Trophoblast cell (in vitro differentiated cells and primary cell): ENCODE measurements around the gene EPB41L3.

Experiments
- DNase-seq, 2 donors: peaks; one replicate each; pipeline ENCODE4 v3.0.0-alpha.2; 2016
- H2AFZ ChIP-seq: 2 replicates; pipeline ENCODE4 v1.6.1; 2013; ENCODE audit warnings: low read length, moderate library complexity, mild to moderate bottlenecking; ENCODE audit not compliant: insufficient read depth, poor library complexity
- H2AK5ac ChIP-seq: 2 replicates; pipeline ENCODE4 v1.6.1; 2013; ENCODE audit warnings: mild to moderate bottlenecking, low read length
- H2BK120ac ChIP-seq: 2 replicates; pipeline ENCODE4 v1.6.1; 2013; ENCODE audit warnings: low read length, mild to moderate bottlenecking, moderate library complexity; ENCODE audit not compliant: insufficient read depth, poor library complexity
- H2BK12ac ChIP-seq: 2 replicates; pipeline ENCODE4 v1.6.1; 2013; ENCODE audit warnings: mild to moderate bottlenecking, low read length, moderate library complexity
- H2BK5ac ChIP-seq: 2 replicates; pipeline ENCODE4 v1.6.1; 2013; ENCODE audit warnings: low read length, low read depth, moderate library complexity, mild to moderate bottlenecking; ENCODE audit not compliant: poor library complexity
- H3K14ac ChIP-seq: 2 replicates; pipeline ENCODE4 v1.6.1; 2013; ENCODE audit warnings: mild to moderate bottlenecking, low read length
- H3K18ac ChIP-seq: 2 replicates; pipeline ENCODE4 v1.6.1; 2013; ENCODE audit warnings: mild to moderate bottlenecking, low read length
- H3K23ac ChIP-seq: 2 replicates; pipeline ENCODE4 v1.6.1; 2013; ENCODE audit warnings: low read length
- H3K27ac ChIP-seq: 2 replicates; pipeline ENCODE4 v1.5.1; 2013; ENCODE audit warnings: low read depth, mild to moderate bottlenecking, inconsistent platforms, low read length, moderate library complexity
- H3K27me3 ChIP-seq: 2 replicates; pipeline ENCODE4 v1.6.1; 2013; ENCODE audit warnings: inconsistent platforms, mild to moderate bottlenecking, low read length, moderate library complexity; ENCODE audit not compliant: insufficient read depth
- H3K36me3 ChIP-seq, 2 experiments: 1 replicate in 1 of 2; 2 replicates in 1 of 2; pipeline ENCODE4 v1.6.1; 2013; ENCODE audit warnings: low read length in 2 of 2, mild to moderate bottlenecking in 2 of 2, moderate library complexity in 1 of 2; ENCODE audit not compliant: insufficient read depth in 2 of 2, control insufficient read depth in 1 of 2
- H3K4ac ChIP-seq: 2 replicates; pipeline ENCODE4 v1.6.1; 2013; ENCODE audit warnings: low read depth, mild to moderate bottlenecking, low read length, moderate library complexity
- H3K4me1 ChIP-seq, 2 experiments: 1 replicate in 1 of 2; 2 replicates in 1 of 2; pipeline ENCODE4 v1.6.1; 2013; ENCODE audit warnings: low read length in 2 of 2, mild to moderate bottlenecking in 2 of 2, moderate library complexity in 1 of 2; ENCODE audit not compliant: insufficient read depth in 2 of 2, control insufficient read depth in 1 of 2
- H3K4me2 ChIP-seq: 2 replicates; pipeline ENCODE4 v1.6.1; 2013; ENCODE audit warnings: inconsistent platforms, mild to moderate bottlenecking, low read length, moderate library complexity
- H3K4me3 ChIP-seq: 2 replicates; pipeline ENCODE4 v1.5.1; 2013; ENCODE audit warnings: mild to moderate bottlenecking, low read depth, low read length, inconsistent platforms
- H3K79me1 ChIP-seq: one replicate; pipeline ENCODE4 v1.6.1; 2013; ENCODE audit warnings: low read length
- H3K79me2 ChIP-seq: 2 replicates; pipeline ENCODE4 v1.6.1; 2013; ENCODE audit warnings: low read length, mild to moderate bottlenecking; ENCODE audit not compliant: control insufficient read depth, insufficient read depth, poor library complexity
- H3K9ac ChIP-seq: 2 replicates; pipeline ENCODE4 v1.6.1; 2013; ENCODE audit warnings: mild to moderate bottlenecking, low read length
- H3K9me3 ChIP-seq: 2 replicates; pipeline ENCODE4 v1.6.1; 2013; ENCODE audit warnings: low read depth, mild to moderate bottlenecking, control low read depth, inconsistent platforms, low read length; ENCODE audit not compliant: insufficient read depth
- H4K12ac ChIP-seq: 2 replicates; pipeline ENCODE4 v1.6.1; 2013; ENCODE audit warnings: low read depth, mild to moderate bottlenecking, low read length, moderate library complexity
- H4K8ac ChIP-seq: 2 replicates; pipeline ENCODE4 v1.6.1; 2013; ENCODE audit warnings: low read depth, mild to moderate bottlenecking, low read length, moderate library complexity
- H4K91ac ChIP-seq: one replicate; pipeline ENCODE4 v1.6.1; 2013; ENCODE audit warnings: low read depth, mild to moderate bottlenecking, low read length, moderate library complexity
- WGBS: extraction: QIAGEN DNeasy Blood & Tissue Kit; methylation state at CpG from one replicate; pipeline ENCODE4 v1.1.7; 2013; ENCODE audit warnings: missing lambda C conversion rate; ENCODE audit not compliant: insufficient read length, insufficient coverage; ENCODE audit errors: extremely low coverage; 5-methylcytosine and 5-hydroxymethylcytosine counted together

The EPB41L3 gene

GRCh38 chr18:5395860-5396448 lies 147.8 kb downstream of the EPB41L3 start:
- no peak overlapping the region for H4K91ac ChIP-seq
- H3K9ac ChIP-seq, result no peak overlapping the region
- no peaks in the 10 kb centered on the region for H3K79me1 ChIP-seq
- no peak overlapping the region for H2AFZ ChIP-seq
- no peak overlapping the region for H2BK5ac ChIP-seq
- no peaks in the 10 kb centered on the region for H3K27me3 ChIP-seq
- peaks cover 25 to 51% of the 10 kb centered on the region in 2 experiments for H3K36me3 ChIP-seq
- no peak overlapping the region for H2BK120ac ChIP-seq
- no peak for DNase-seq
- H3K9me3 ChIP-seq, result peaks cover 4% of the 10 kb centered on the region
- H3K79me2 ChIP-seq, result no peaks in the 10 kb centered on the region
- WGBS, result no CpG with 5 or more reads among the region's 6 CpGs
- H3K23ac ChIP-seq, result no peak overlapping the region
- no peak overlapping the region for H3K4ac ChIP-seq
- no peak overlapping the region for H2AK5ac ChIP-seq
- no peak overlapping the region for H2BK12ac ChIP-seq
- H3K27ac ChIP-seq, result no peak overlapping the region
- no peak overlapping the region for H3K4me2 ChIP-seq
- no peak overlapping the region for H3K14ac ChIP-seq
- no peak overlapping the region for H3K4me3 ChIP-seq
- no peaks in the 10 kb centered on the region for H3K4me1 ChIP-seq
- no peak overlapping the region for H4K12ac ChIP-seq
- H3K18ac ChIP-seq, result no peak overlapping the region
- H4K8ac ChIP-seq, result no peak overlapping the region

GRCh38 chr18:5393779-5394178 lies 150.0 kb downstream of the EPB41L3 start:
- Histone ChIP-seq H4K8ac (no peak overlapping the region), H3K27me3 (no peaks in the 10 kb centered on the region), H3K14ac (no peak overlapping the region), H2AFZ (no peak overlapping the region), H3K79me1 (no peaks in the 10 kb centered on the region), H3K4ac (no peak overlapping the region), H3K9ac (no peak overlapping the region), H2AK5ac (no peak overlapping the region), H3K79me2 (no peaks in the 10 kb centered on the region), H3K4me1 (no peaks in the 10 kb centered on the region), H3K18ac (no peak overlapping the region), H2BK120ac (no peak overlapping the region), H3K9me3 (peaks cover 4% of the 10 kb centered on the region), H3K23ac (no peak overlapping the region), H3K4me2 (no peak overlapping the region), H4K12ac (no peak overlapping the region), H2BK12ac (no peak overlapping the region), H3K27ac (no peak overlapping the region), H3K4me3 (no peak overlapping the region), H2BK5ac (no peak overlapping the region), H3K36me3 (peaks cover 25 to 55% of the 10 kb centered on the region in 2 experiments), H4K91ac (no peak overlapping the region)
- WGBS, result no CpG with 5 or more reads among the region's 5 CpGs
- peak; percentile 79 to 89 for DNase-seq

GRCh38 chr18:5391409-5391808 lies 152.4 kb downstream of the EPB41L3 start:
- H2BK5ac ChIP-seq, result no peak overlapping the region
- H3K27me3 ChIP-seq, result no peaks in the 10 kb centered on the region
- H3K18ac ChIP-seq, result no peak overlapping the region
- no peaks in the 10 kb centered on the region for H3K79me2 ChIP-seq
- no peak overlapping the region for H3K4me2 ChIP-seq
- H3K36me3 ChIP-seq, result peaks cover 17 to 38% of the 10 kb centered on the region in 2 experiments
- H2BK12ac ChIP-seq, result no peak overlapping the region
- no peak overlapping the region for H3K27ac ChIP-seq
- no peak overlapping the region for H3K4me3 ChIP-seq
- no peak overlapping the region for H3K23ac ChIP-seq
- H3K79me1 ChIP-seq, result no peaks in the 10 kb centered on the region
- H2AK5ac ChIP-seq, result no peak overlapping the region
- no peak overlapping the region for H3K9ac ChIP-seq
- no peak overlapping the region for H3K4ac ChIP-seq
- H3K9me3 ChIP-seq, result peaks cover 2% of the 10 kb centered on the region
- H2BK120ac ChIP-seq, result no peak overlapping the region
- no peak overlapping the region for H4K91ac ChIP-seq
- no peaks in the 10 kb centered on the region for H3K4me1 ChIP-seq
- no peak overlapping the region for H4K8ac ChIP-seq
- no peak overlapping the region for H2AFZ ChIP-seq
- H3K14ac ChIP-seq, result no peak overlapping the region
- DNase-seq, result no peak
- WGBS, result no CpG with 5 or more reads among the region's 8 CpGs
- no peak overlapping the region for H4K12ac ChIP-seq

- no peak overlapping the region for H3K23ac ChIP-seq
- H4K8ac ChIP-seq, result no peak overlapping the region
- H2AK5ac ChIP-seq, result no peak overlapping the region
- H3K79me1 ChIP-seq, result no peaks in the 10 kb centered on the region
- H4K91ac ChIP-seq, result no peak overlapping the region
- H3K9me3 ChIP-seq, result no peaks in the 10 kb centered on the region
- H3K14ac ChIP-seq, result no peak overlapping the region
- no peak overlapping the region for H3K27ac ChIP-seq
- no peak overlapping the region for H2BK5ac ChIP-seq
- H3K4me1 ChIP-seq, result no peaks in the 10 kb centered on the region
- no peak overlapping the region for H3K4ac ChIP-seq
- peaks cover 9 to 21% of the 10 kb centered on the region in 2 experiments for H3K36me3 ChIP-seq
- H3K4me2 ChIP-seq, result no peak overlapping the region
- no peak overlapping the region for H2AFZ ChIP-seq
- H3K27me3 ChIP-seq, result no peaks in the 10 kb centered on the region
- no peak overlapping the region for H2BK12ac ChIP-seq
- no peak overlapping the region for H3K4me3 ChIP-seq
- H2BK120ac ChIP-seq, result no peak overlapping the region
- H3K18ac ChIP-seq, result no peak overlapping the region
- H3K79me2 ChIP-seq, result no peaks in the 10 kb centered on the region
- DNase-seq, result no peak
- no peak overlapping the region for H4K12ac ChIP-seq
- no peak overlapping the region for H3K9ac ChIP-seq
- WGBS, result no CpG with 5 or more reads among the region's 2 CpGs
Observed at GRCh38 chr18:5389356-5389755, 154.4 kb downstream of the EPB41L3 start.
